Ishikawa (cell line): ENCODE data around the gene CELSR1.

Source experiments
- CEBPB ChIP-seq: IDR thresholded peaks from 2 replicates; pipeline ENCODE4 v1.6.1; 2012
- CREB1 ChIP-seq: IDR thresholded peaks from 2 replicates; pipeline ENCODE4 v1.6.1; 2012; ENCODE audit warnings: low read depth
- EGR1 ChIP-seq: IDR thresholded peaks from 2 replicates; pipeline ENCODE4 v1.6.1; 2012
- EP300 ChIP-seq: IDR thresholded peaks from 2 replicates; pipeline ENCODE4 v1.6.1; 2012; ENCODE audit warnings: borderline replicate concordance
- FOXM1 ChIP-seq: IDR thresholded peaks from 2 replicates; pipeline ENCODE4 v1.6.1; 2012; ENCODE audit warnings: low read depth, borderline replicate concordance
- NFIC ChIP-seq: IDR thresholded peaks from 2 replicates; pipeline ENCODE4 v1.6.1; 2012
- RAD21 ChIP-seq: IDR thresholded peaks from 2 replicates; pipeline ENCODE4 v1.6.1; 2012; ENCODE audit warnings: low read depth
- REST ChIP-seq: IDR thresholded peaks from 2 replicates; pipeline ENCODE4 v1.6.1; 2012; ENCODE audit warnings: low read depth, mild to moderate bottlenecking
- TAF1 ChIP-seq: IDR thresholded peaks from 2 replicates; pipeline ENCODE4 v1.6.1; 2012; ENCODE audit warnings: low read depth, mild to moderate bottlenecking
- TCF12 ChIP-seq: IDR thresholded peaks from 2 replicates; pipeline ENCODE4 v1.6.1; 2012; ENCODE audit warnings: low read depth
- TEAD4 ChIP-seq: IDR thresholded peaks from 2 replicates; pipeline ENCODE4 v1.6.1; 2012
- USF1 ChIP-seq: IDR thresholded peaks from 2 replicates; pipeline ENCODE4 v1.6.1; 2012
- YY1 ChIP-seq: IDR thresholded peaks from 2 replicates; pipeline ENCODE4 v1.6.1; 2012; ENCODE audit warnings: low read depth
- ZBTB7A ChIP-seq: IDR thresholded peaks from 2 replicates; pipeline ENCODE4 v1.6.1; 2012; ENCODE audit warnings: low read depth
- TF ChIP-seq, protein P1 (sequence below): IDR thresholded peaks from 2 replicates; pipeline ENCODE4 v1.6.1; 2012

CELSR1 gene

DNA sequence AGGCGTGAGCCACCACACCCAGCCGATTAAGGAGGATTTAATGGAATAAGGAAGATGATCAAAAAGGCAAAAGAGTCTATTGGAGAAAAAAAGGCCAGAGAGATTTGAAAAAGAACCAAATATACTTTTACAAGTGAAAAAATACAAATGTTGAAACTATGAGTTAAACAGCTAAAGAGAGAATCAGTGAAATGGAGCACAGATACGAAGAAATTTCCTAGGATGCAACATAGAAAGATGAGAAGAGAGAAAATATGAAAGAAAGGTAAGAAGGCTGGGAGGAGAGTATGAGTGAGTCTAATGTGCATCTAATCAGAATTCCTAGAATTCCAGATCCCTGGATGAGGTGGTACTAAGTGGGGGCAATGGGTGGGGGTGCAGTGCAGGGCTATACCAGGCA is 19.4 kb upstream of the CELSR1 start:
- no peak for TF ChIP-seq RAD21
- no peak for TF ChIP-seq USF1
- TF ChIP-seq EGR1, result no peak
- no peak for TF ChIP-seq TCF12
- TF ChIP-seq YY1, result no peak
- TF ChIP-seq NFIC, result no peak
- TF ChIP-seq CEBPB, result no peak
- TF ChIP-seq REST, result no peak
- no peak for TF ChIP-seq CREB1
- no peak for TF ChIP-seq FOXM1
- TF ChIP-seq, protein P1, sequence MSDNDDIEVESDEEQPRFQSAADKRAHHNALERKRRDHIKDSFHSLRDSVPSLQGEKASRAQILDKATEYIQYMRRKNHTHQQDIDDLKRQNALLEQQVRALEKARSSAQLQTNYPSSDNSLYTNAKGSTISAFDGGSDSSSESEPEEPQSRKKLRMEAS, result no peak
- no peak for TF ChIP-seq ZBTB7A
- no peak for TF ChIP-seq TEAD4
- TF ChIP-seq EP300, result no peak
- TF ChIP-seq TAF1, result no peak

GRCh38 chr22:46553189-46553588 is 15.8 kb upstream of the CELSR1 start:
- TF ChIP-seq CEBPB (no peak), RAD21 (no peak)

GRCh38 chr22:46551996-46552395 is 14.6 kb upstream of the CELSR1 start:
- TF ChIP-seq, protein P1, result no peak
- no peak for TF ChIP-seq TCF12
- no peak for TF ChIP-seq ZBTB7A
- TF ChIP-seq NFIC, result no peak
- TF ChIP-seq YY1, result no peak

DNA sequence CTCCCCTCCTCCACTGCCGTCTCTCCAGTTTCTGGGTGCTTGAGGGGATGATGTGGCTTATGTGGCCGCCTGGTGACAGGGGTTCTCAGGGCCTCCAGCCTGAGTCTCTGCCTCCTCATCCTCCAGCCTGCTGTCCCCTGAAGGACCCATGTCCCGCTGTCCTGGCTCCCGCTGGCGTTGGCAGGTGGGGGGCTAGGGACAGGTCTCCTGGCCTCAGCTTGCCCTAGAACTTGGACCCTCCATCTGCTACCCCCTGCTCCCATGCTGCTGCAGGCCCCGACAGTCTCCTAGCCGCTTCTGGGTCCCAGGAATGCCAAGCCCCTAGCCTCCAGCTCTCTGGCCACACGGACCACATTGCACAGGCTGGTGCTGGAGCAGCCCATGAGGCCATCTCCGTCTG is 13.9 kb upstream of the CELSR1 start:
- no peak for TF ChIP-seq CEBPB
- TF ChIP-seq NFIC, result no peak
- TF ChIP-seq ZBTB7A, result no peak
- no peak for TF ChIP-seq YY1
- no peak for TF ChIP-seq EGR1
- TF ChIP-seq CREB1, result no peak

DNA sequence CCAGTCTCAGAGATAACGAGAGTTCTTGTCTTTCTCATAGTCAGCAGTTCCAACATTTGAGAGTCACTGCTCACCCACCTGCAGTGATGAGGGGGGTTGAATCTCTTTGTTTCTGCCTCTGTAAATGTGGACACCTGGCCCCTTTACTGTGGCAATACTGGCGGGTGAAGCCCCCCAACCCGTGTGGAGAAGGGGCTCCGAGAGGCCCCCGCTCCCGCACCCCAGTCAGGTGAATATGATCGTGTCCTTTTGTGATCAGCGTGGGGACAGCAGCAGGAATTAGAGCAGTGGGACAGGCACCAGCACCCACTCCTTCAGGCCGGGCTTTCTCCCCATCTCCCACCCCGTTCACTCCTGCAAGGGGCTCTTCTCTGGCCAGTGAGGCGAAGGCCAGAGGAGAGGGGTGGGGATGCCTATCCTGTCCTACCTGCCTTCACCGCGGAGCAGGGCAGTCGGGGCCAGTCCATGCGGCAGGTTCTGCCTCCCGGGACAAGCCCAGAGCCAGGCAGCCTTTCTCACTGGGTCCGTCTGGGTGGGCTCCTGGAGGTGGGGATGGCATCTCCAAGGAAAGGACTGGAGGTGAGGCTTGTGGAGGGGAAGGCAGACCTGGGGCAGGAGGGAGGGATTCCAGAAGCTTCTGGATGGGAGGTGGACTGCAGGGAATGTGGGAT is 12.7 kb upstream of the CELSR1 start:
- TF ChIP-seq, protein P1, result no peak
- TF ChIP-seq ZBTB7A (no peak), TAF1 (no peak), CEBPB (no peak), USF1 (no peak), YY1 (no peak), RAD21 (no peak), REST (no peak), TEAD4 (no peak)

GRCh38 chr22:46549563-46549840 is 12.1 kb upstream of the CELSR1 start:
- TF ChIP-seq ZBTB7A, result no peak
- TF ChIP-seq, protein P1, result no peak
- no peak for TF ChIP-seq TAF1
- TF ChIP-seq USF1, result no peak
- no peak for TF ChIP-seq NFIC
- TF ChIP-seq YY1, result no peak
- no peak for TF ChIP-seq EP300
- no peak for TF ChIP-seq TEAD4
- TF ChIP-seq CREB1, result no peak
- TF ChIP-seq EGR1, result no peak
- no peak for TF ChIP-seq FOXM1
- no peak for TF ChIP-seq TCF12
